Trophoblast cell (in vitro differentiated cells and primary cell): ENCODE results near the gene CAPN2.

Experiments used
- DNase-seq, 2 donors: peaks; one replicate each; pipeline ENCODE4 v3.0.0-alpha.2; 2016
- H2AFZ ChIP-seq: 2 replicates; pipeline ENCODE4 v1.6.1; 2013; ENCODE audit warnings: low read length, moderate library complexity, mild to moderate bottlenecking; ENCODE audit not compliant: insufficient read depth, poor library complexity
- H2AK5ac ChIP-seq: 2 replicates; pipeline ENCODE4 v1.6.1; 2013; ENCODE audit warnings: mild to moderate bottlenecking, low read length
- H2BK120ac ChIP-seq: 2 replicates; pipeline ENCODE4 v1.6.1; 2013; ENCODE audit warnings: low read length, mild to moderate bottlenecking, moderate library complexity; ENCODE audit not compliant: insufficient read depth, poor library complexity
- H2BK12ac ChIP-seq: 2 replicates; pipeline ENCODE4 v1.6.1; 2013; ENCODE audit warnings: mild to moderate bottlenecking, low read length, moderate library complexity
- H2BK5ac ChIP-seq: 2 replicates; pipeline ENCODE4 v1.6.1; 2013; ENCODE audit warnings: low read length, low read depth, moderate library complexity, mild to moderate bottlenecking; ENCODE audit not compliant: poor library complexity
- H3K14ac ChIP-seq: 2 replicates; pipeline ENCODE4 v1.6.1; 2013; ENCODE audit warnings: mild to moderate bottlenecking, low read length
- H3K18ac ChIP-seq: 2 replicates; pipeline ENCODE4 v1.6.1; 2013; ENCODE audit warnings: mild to moderate bottlenecking, low read length
- H3K23ac ChIP-seq: 2 replicates; pipeline ENCODE4 v1.6.1; 2013; ENCODE audit warnings: low read length
- H3K27ac ChIP-seq: 2 replicates; pipeline ENCODE4 v1.5.1; 2013; ENCODE audit warnings: low read depth, mild to moderate bottlenecking, inconsistent platforms, low read length, moderate library complexity
- H3K27me3 ChIP-seq: 2 replicates; pipeline ENCODE4 v1.6.1; 2013; ENCODE audit warnings: inconsistent platforms, mild to moderate bottlenecking, low read length, moderate library complexity; ENCODE audit not compliant: insufficient read depth
- H3K36me3 ChIP-seq, 2 experiments: 1 replicate in 1 of 2; 2 replicates in 1 of 2; pipeline ENCODE4 v1.6.1; 2013; ENCODE audit warnings: low read length in 2 of 2, mild to moderate bottlenecking in 2 of 2, moderate library complexity in 1 of 2; ENCODE audit not compliant: insufficient read depth in 2 of 2, control insufficient read depth in 1 of 2
- H3K4ac ChIP-seq: 2 replicates; pipeline ENCODE4 v1.6.1; 2013; ENCODE audit warnings: low read depth, mild to moderate bottlenecking, low read length, moderate library complexity
- H3K4me1 ChIP-seq, 2 experiments: 1 replicate in 1 of 2; 2 replicates in 1 of 2; pipeline ENCODE4 v1.6.1; 2013; ENCODE audit warnings: low read length in 2 of 2, mild to moderate bottlenecking in 2 of 2, moderate library complexity in 1 of 2; ENCODE audit not compliant: insufficient read depth in 2 of 2, control insufficient read depth in 1 of 2
- H3K4me2 ChIP-seq: 2 replicates; pipeline ENCODE4 v1.6.1; 2013; ENCODE audit warnings: inconsistent platforms, mild to moderate bottlenecking, low read length, moderate library complexity
- H3K4me3 ChIP-seq: 2 replicates; pipeline ENCODE4 v1.5.1; 2013; ENCODE audit warnings: mild to moderate bottlenecking, low read depth, low read length, inconsistent platforms
- H3K79me1 ChIP-seq: one replicate; pipeline ENCODE4 v1.6.1; 2013; ENCODE audit warnings: low read length
- H3K79me2 ChIP-seq: 2 replicates; pipeline ENCODE4 v1.6.1; 2013; ENCODE audit warnings: low read length, mild to moderate bottlenecking; ENCODE audit not compliant: control insufficient read depth, insufficient read depth, poor library complexity
- H3K9ac ChIP-seq: 2 replicates; pipeline ENCODE4 v1.6.1; 2013; ENCODE audit warnings: mild to moderate bottlenecking, low read length
- H3K9me3 ChIP-seq: 2 replicates; pipeline ENCODE4 v1.6.1; 2013; ENCODE audit warnings: low read depth, mild to moderate bottlenecking, control low read depth, inconsistent platforms, low read length; ENCODE audit not compliant: insufficient read depth
- H4K12ac ChIP-seq: 2 replicates; pipeline ENCODE4 v1.6.1; 2013; ENCODE audit warnings: low read depth, mild to moderate bottlenecking, low read length, moderate library complexity
- H4K8ac ChIP-seq: 2 replicates; pipeline ENCODE4 v1.6.1; 2013; ENCODE audit warnings: low read depth, mild to moderate bottlenecking, low read length, moderate library complexity
- H4K91ac ChIP-seq: one replicate; pipeline ENCODE4 v1.6.1; 2013; ENCODE audit warnings: low read depth, mild to moderate bottlenecking, low read length, moderate library complexity
- WGBS: extraction: QIAGEN DNeasy Blood & Tissue Kit; methylation state at CpG from one replicate; pipeline ENCODE4 v1.1.7; 2013; ENCODE audit warnings: missing lambda C conversion rate; ENCODE audit not compliant: insufficient read length, insufficient coverage; ENCODE audit errors: extremely low coverage; 5-methylcytosine and 5-hydroxymethylcytosine counted together

Gene CAPN2

GRCh38 chr1:223678841-223679240, 33.5 kb upstream of the CAPN2 start:
- Histone ChIP-seq H3K79me1 (no peaks in the 10 kb centered on the region), H3K4me3 (no peak overlapping the region), H2AFZ (no peak overlapping the region), H4K12ac (no peak overlapping the region), H3K36me3 (no peaks in the 10 kb centered on the region), H3K9ac (peak overlapping the region; percentile 22), H3K27me3 (no peaks in the 10 kb centered on the region), H4K91ac (no peak overlapping the region), H3K23ac (peak overlapping the region; percentile 61), H2BK12ac (no peak overlapping the region), H4K8ac (no peak overlapping the region), H3K4me2 (no peak overlapping the region), H3K79me2 (no peaks in the 10 kb centered on the region), H2BK5ac (no peak overlapping the region), H3K14ac (no peak overlapping the region), H3K27ac (no peak overlapping the region), H3K18ac (no peak overlapping the region), H3K4me1 (peaks cover 0 to 2% of the 10 kb centered on the region in 2 experiments), H2AK5ac (no peak overlapping the region), H3K4ac (no peak overlapping the region), H2BK120ac (no peak overlapping the region), H3K9me3 (peaks cover 6% of the 10 kb centered on the region)
- no peak for DNase-seq
- WGBS, result no CpG with 5 or more reads among the region's 6 CpGs

GRCh38 chr1:223680188-223680587, 32.2 kb upstream of the CAPN2 start:
- Histone ChIP-seq H3K4me1 (peaks cover 0 to 2% of the 10 kb centered on the region in 2 experiments), H4K91ac (no peak overlapping the region), H4K12ac (no peak overlapping the region), H4K8ac (no peak overlapping the region), H3K4me3 (no peak overlapping the region), H2AFZ (no peak overlapping the region), H3K18ac (no peak overlapping the region), H2BK12ac (no peak overlapping the region), H3K27ac (no peak overlapping the region), H3K79me2 (no peaks in the 10 kb centered on the region), H2AK5ac (no peak overlapping the region), H3K36me3 (no peaks in the 10 kb centered on the region), H3K9ac (no peak overlapping the region), H3K23ac (no peak overlapping the region), H3K4me2 (no peak overlapping the region), H3K9me3 (no peaks in the 10 kb centered on the region), H2BK120ac (no peak overlapping the region), H3K4ac (no peak overlapping the region), H3K14ac (no peak overlapping the region), H2BK5ac (no peak overlapping the region), H3K27me3 (no peaks in the 10 kb centered on the region), H3K79me1 (no peaks in the 10 kb centered on the region)
- WGBS, result no CpG with 5 or more reads among the region's 2 CpGs
- DNase-seq, result no peak

GRCh38 chr1:223682502-223682901, 29.8 kb upstream of the CAPN2 start:
- Histone ChIP-seq H4K8ac (no peak overlapping the region), H4K91ac (no peak overlapping the region), H2BK5ac (no peak overlapping the region), H3K79me2 (no peaks in the 10 kb centered on the region), H3K79me1 (no peaks in the 10 kb centered on the region), H3K18ac (no peak overlapping the region), H3K4ac (no peak overlapping the region), H4K12ac (no peak overlapping the region), H3K23ac (peak overlapping the region; percentile 67), H2BK120ac (no peak overlapping the region), H2BK12ac (no peak overlapping the region), H3K4me3 (no peak overlapping the region), H3K4me1 (peaks cover 0 to 2% of the 10 kb centered on the region in 2 experiments), H3K27ac (no peak overlapping the region), H3K4me2 (no peak overlapping the region), H3K14ac (no peak overlapping the region), H3K9ac (no peak overlapping the region), H3K9me3 (no peaks in the 10 kb centered on the region), H2AK5ac (no peak overlapping the region), H3K27me3 (no peaks in the 10 kb centered on the region), H2AFZ (no peak overlapping the region), H3K36me3 (no peaks in the 10 kb centered on the region)
- no peak for DNase-seq
- no CpG with 5 or more reads among the region's 3 CpGs for WGBS

- Histone ChIP-seq H3K27ac (no peak overlapping the region), H3K4ac (no peak overlapping the region), H3K36me3 (no peaks in the 10 kb centered on the region), H4K12ac (no peak overlapping the region), H2BK5ac (no peak overlapping the region), H2BK12ac (no peak overlapping the region), H3K79me1 (no peaks in the 10 kb centered on the region), H4K8ac (no peak overlapping the region), H3K79me2 (no peaks in the 10 kb centered on the region), H3K14ac (no peak overlapping the region), H4K91ac (no peak overlapping the region), H2BK120ac (no peak overlapping the region), H3K9me3 (no peaks in the 10 kb centered on the region), H3K4me2 (no peak overlapping the region), H2AK5ac (no peak overlapping the region), H3K4me3 (no peak overlapping the region), H3K23ac (no peak overlapping the region), H3K4me1 (peaks cover 0 to 2% of the 10 kb centered on the region in 2 experiments), H2AFZ (no peak overlapping the region), H3K18ac (no peak overlapping the region), H3K27me3 (no peaks in the 10 kb centered on the region), H3K9ac (no peak overlapping the region)
- no CpG with 5 or more reads among the region's 9 CpGs for WGBS
- peak; percentile 45 to 63 for DNase-seq
Observed at GRCh38 chr1:223683586-223684487, 28.5 kb upstream of the CAPN2 start.
